ENCODE data around the gene SASH3.

SASH3 gene

DNA sequence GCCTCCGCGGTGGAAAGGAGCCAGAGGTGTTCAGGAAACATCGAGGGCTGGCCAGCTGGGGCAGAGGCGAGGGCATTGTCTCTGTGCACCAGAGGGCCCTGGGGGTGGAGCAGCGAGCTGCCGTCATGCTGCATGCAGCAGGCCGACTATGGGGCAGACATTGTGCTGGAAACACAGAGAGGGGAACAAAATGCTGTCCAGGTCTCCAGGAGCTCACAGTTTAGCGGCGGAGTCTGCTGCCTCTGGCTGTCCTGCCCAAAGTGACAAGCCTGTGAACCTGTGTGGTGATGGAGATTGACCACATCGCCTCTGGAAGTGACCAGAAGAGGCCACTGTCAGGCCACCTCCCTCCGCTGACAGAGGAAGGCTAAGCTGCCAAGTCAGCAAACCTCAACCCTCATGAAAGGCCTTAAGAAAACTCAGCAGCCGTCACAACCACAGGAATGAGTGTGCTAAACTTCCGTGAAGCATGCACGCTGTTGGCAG is 20.1 kb upstream of the SASH3 start:
- H3K4me3 ChIP-seq (ENCODE audit: low read depth, low read length): no peak overlapping the region

DNA sequence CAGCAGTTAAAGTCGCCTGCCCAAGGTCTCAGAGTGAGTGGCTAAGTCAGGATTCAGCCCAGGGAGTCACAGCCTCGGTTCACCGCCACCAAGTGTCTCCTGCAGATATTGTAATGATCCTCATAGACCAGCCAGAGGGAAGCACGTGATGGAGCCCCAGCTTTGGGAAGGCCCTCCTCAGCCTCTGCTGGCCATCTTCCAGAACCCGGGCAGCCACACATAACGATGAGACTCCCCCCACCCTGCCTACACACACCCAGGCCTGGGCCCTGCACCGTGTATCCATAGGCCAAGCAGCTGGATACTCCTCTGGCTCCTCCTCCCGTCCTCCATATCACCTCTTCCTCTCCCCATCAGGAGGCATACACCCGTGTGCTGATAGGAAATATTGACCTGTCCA is 19.6 kb upstream of the SASH3 start:
- H3K4me3 ChIP-seq (ENCODE audit: low read depth, low read length): no peak overlapping the region

DNA sequence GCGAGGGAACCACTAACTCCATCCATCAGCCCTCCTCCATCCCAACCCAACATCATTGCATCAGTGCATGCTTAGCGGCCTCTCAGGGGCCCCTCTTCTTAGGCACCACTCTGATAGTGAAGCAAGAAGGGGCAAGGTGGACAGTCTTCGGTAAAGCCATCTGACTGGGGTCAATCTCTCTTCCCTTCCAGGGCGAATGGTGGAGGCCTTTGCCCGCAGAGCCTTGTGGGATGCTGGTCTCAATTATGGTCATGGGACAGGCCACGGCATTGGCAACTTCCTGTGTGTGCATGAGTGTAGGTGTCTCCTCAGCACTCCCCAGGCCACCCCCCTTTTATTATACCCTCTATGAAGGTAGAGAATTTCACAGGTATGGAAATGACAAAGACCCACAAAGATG is 18.8 kb upstream of the SASH3 start:
- H3K4me3 ChIP-seq (ENCODE audit: low read depth, low read length): no peak overlapping the region

DNA sequence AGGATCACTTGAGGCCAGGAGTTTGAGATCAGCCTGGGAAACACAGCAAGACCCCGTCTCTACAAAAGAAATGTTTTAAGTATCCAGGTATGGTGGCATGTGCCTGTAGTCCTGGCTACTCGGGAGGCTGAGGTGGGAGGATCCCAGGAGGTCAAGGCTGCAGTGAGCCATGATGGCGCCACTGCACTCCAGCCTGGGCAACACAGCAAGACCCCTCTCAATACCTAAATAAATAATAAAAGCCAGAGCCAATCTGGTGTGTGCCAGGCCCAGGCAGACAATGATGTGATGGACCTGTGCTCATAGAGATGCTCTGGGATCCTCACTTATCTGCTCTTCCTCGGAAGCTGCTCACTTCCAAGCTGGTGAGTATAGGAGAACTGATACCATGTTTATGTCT is 18.2 kb upstream of the SASH3 start:
- H3K4me3 ChIP-seq (ENCODE audit: low read depth, low read length): no peak overlapping the region

DNA sequence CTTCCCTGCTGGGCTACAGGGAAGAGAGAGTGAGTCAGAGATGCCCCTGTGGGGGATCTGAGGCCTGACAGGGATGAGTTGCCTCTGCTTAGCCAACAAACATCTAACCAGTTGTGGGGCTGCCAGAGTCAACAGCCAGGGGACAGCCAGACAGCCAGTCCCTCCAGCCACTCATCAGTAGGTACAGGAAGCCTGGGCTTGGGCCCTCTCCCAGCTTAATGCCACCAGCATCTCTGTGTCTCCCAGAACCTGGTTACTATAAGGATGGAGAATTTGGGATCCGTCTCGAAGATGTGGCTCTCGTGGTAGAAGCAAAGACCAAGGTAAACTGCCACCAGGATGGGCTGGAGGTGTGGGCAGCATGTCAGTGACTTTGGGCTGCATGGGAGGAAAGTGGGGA is 17.3 kb upstream of the SASH3 start:
- no peak overlapping the region for H3K4me3 ChIP-seq (ENCODE audit: low read depth, low read length)

DNA sequence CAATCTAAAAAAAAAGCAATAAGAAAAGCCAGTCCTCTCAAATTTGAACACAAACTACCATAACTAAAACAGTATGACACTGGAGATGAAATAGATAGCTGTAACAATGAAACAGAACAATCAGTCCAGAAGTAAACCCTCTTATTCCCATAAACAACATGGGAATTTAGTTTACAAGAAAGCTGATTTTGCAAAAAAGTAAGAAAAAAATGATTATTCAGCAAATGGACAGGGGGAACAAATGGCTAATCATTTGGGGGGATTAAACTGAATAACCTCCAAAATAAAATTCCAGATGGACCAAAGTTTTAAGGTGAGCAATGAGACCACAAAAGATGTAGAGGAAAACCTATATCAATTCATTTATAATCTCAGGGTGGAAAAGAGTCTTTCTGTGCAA is 16.1 kb upstream of the SASH3 start:
- H3K4me3 ChIP-seq (ENCODE audit: low read depth, low read length): no peak overlapping the region

DNA sequence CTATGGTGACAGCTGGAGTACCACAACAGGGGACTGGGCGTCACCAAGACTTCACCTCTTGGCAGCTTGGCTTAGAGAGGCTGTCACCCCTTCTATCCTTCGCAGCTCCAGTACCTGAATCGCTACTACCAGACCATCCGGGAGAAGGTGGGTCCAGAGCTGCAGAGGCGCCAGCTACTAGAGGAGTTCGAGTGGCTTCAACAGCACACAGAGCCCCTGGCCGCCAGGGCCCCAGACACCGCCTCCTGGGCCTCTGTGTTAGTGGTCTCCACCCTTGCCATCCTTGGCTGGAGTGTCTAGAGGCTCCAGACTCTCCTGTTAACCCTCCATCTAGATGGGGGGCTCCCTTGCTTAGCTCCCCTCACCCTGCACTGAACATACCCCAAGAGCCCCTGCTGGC is 11.6 kb upstream of the SASH3 start:
- H3K4me3 ChIP-seq (ENCODE audit: low read depth, low read length): no peak overlapping the region

DNA sequence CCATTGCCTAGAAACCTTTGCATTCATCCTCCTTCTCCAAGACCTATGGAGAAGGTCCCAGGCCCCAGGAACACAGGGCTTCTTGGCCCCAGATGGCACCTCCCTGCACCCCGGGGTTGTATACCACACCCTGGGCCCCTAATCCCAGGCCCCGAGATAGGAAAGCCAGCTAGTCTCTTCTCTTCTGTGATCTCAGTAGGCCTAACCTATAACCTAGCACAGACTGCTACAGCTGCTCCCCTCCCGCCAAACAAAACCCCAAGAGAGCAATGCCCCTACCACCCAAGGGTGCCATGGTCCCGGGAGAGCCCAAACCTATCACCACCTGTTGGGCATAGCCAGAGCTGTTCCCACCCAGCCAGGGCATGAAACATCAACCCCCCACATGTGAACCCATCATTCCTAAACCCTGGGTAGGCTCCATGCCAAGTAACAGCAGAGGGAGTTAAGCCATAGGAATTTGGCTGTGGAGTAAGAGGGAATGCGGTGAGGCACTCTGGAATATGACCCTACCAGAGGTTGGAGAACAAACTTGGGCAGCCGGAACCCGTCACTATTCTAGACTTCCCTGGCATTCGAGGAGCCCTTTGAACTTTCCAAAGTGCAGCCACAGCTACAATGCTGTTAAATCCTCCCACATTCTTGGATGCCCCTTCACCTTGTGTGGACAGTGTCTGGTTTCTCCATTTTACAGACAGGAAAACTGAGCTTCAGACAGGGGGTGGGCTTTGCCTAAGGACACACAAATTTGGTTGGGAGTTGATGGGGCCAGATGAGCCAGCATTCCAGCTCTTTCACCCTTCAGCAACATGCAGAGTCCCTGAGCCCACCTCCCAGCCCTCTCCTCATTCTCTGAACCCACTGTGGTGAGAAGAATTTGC is 10.9 kb upstream of the SASH3 start:
- H3K4me3 ChIP-seq (ENCODE audit: low read depth, low read length): no peak overlapping the region

DNA sequence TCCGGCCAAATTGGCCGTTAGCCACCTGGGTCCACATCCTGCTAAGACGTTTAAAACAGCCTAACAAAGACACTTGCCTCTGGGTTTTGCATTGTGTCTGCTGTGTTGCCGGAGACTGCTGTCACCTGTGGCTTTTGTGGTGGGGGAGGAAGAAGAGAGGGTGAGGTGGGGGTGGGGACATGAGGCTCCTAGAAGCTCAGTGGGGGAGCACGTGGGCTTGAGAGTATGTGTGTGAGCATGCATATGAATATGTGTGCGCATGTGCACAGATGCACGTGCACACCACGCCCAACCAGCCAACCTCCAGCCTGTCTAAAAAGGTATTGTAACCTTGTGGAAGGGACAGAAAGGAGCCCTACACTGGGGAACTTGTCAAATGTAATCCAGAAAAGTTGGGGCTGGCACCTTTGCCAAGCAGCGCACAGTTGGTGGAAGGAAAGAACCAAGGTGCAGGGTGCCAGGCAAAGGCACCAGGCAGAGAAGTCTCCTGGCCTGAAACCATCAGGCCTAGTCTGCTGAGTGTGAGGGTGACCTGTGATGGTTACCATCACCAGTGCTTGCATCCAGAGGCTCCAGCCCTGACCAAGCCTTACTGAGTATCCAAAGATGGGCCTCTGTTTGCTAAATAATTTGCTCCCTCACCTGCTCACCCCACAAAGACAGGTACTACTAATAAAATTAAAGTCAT is 10.1 kb upstream of the SASH3 start:
- no peak overlapping the region for H3K4me3 ChIP-seq (ENCODE audit: low read depth, low read length)

DNA sequence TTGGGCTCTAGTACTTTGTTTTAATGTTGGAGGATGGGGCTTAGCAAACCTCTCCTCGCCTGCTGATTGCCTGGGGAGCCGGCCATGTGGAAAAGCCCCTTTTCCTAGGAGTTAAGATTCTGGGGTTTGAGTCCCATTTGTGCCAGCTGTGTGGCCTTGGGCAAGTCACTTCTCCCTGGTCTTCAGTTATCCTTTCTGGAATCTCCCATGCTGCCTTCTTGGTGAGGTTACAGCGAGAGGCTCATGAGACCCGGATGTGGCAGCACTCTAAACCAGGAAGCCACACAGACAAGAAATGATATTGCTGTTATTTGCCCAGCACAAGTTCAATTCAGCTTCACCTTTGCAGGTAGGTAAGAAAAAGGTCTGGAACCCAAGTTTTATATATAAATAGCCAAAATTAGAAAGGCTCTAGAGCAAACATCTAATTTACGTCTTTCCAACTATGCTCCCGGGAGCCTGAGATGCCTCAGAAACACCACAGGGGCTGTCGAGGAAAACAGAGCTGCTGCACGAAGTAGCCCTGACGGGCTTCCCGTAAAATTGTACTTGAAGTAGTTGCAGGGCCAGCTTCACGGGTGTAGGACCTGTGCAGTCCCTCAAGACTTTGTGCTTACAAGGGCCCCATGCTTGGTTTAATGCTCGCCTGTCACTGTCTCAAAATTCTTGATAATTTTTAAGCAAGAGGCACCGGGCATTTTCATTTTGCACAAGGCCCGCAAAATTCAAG is 8.3 kb upstream of the SASH3 start:
- no peak overlapping the region for H3K4me3 ChIP-seq (ENCODE audit: low read depth, low read length)

DNA sequence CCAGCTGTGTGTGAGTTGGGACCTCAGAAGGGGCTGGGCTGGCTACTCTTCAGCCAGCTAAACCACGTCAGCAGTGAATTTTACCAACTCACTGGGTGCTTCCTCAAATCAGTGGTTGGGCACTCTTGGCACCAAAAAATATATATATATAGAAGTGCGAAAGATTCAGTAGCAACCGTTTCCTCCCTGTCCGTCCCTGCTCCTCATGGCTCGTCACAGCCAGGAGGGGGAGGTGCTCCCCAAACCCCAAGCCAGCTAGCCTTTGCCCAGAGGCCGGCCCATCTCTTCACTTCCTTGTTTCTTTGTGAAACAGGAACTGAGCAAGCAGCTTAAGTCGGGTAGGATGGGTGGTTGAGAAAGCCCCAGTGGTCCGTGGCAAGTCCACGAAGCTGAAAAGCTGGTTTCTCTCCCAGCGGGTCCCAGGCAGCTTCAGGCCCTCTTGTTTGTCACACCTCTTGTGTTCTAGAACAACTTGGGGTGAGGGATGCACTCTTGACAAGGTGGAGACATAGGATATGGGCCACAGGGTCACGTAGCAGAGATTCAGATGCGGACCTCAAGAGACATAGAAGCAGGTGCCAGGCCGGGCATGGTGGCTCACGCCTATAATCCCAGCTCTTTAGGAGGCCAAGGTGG is 6.8 kb upstream of the SASH3 start:
- no peak overlapping the region for H3K4me3 ChIP-seq (ENCODE audit: low read depth, low read length)

DNA sequence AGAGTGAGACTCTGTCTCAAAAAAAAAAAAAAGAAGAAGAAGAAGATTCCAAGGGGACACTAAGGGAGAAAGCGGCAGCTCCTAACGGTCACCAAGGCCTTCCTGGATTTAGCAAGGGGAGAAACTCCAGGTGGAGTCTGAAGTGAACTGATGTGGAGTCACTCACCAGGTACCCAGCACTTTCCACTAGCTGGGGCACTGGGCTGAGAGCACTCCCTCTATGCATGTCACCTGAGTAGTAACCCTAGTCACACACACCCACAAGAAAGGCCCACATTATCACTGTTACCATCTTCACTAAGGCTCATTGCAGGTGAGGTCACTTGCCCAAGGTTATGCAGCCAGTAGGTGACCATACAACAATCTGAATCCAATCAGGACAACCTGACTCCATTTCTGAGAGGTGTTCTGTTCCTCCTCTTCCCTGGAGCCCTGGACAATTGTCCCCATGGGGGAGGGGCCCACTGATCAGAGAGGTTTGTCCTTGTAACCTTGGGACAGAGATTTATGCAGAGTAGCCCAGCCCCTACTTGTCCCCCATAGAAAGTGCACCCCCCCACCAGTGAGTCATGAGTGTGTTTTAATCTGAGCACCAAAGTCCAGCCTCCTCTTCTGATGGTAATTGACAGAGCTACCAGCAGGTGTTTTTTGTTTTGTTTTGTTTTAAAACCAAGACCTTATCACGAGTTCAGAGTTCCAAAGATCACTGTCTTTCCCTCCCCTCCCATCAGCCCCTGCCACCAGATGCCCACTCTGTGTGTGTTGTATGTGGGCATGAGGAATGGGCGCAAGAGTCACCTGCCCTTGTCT is 5.9 kb upstream of the SASH3 start:
- H3K4me3 ChIP-seq (ENCODE audit: low read depth, low read length): no peak overlapping the region

DNA sequence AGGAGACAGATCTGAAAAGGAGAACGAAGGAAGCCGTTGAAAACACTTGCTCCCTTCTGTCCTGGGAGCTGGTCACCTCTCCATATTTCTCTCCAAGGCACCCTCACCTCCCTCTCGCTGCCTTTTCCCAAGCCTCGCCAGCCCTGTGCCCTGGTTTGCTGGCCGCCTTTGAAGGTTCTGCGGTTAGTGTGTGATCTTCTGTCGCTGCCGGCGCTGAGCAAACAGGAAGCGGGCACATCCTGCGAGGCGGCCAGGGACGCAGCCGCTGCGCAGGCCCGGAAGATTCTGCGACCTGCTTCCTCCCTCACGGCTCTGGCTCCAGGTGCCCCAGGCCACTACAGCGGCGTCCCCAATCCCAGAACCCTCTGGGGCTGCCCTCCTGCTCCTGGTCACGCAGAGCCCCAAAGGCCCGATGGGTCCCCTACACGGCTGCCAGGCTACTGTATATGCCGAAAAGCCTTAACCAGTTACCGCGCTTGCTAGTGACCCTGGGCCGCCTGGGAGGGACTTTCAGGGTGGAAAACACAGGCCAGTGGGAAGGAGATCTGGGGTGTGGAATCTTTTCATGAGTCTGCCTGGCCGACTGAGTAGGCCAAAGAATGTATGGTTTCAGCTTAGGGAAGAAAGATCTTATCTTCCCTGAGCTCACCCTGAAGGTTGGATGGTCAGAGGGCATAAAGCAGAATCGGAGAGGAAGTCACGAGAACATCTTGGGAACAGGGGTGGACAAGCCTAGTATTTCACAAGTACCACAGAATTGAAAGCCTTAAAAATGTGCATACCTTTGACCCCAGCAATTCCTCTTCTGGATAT is 2.3 kb upstream of the SASH3 start:
- no peak overlapping the region for H3K4me3 ChIP-seq (ENCODE audit: low read depth, low read length)

DNA sequence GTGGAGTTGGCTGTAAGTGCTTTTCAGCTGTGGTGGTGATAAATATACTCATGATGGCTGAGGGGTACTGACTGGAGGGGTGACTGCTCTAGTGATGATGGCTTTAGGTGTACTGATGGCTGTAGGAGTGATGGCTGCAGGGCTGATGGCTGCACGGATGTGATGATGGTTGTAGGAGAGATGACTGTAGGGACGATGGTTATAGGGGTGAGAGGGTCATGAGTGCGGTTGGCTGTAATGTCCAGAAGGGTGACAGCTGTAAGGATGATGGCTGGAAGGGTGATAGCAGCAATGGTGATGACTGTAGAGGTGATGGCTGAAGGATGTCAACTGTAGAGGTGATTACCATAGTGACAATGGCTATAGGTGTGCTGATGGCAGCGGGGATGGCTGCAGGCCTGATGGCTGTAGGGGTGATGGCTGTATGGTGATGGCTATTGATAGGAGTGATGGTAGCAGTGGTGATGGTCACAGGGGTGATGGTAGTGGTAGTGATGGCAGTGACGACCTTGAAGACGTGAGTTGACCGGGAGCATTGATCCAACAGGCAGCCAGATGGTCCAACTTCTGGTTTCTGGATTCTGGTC is 570 bp upstream of the SASH3 start:
- no peak overlapping the region for H3K4me3 ChIP-seq (ENCODE audit: low read depth, low read length)

DNA sequence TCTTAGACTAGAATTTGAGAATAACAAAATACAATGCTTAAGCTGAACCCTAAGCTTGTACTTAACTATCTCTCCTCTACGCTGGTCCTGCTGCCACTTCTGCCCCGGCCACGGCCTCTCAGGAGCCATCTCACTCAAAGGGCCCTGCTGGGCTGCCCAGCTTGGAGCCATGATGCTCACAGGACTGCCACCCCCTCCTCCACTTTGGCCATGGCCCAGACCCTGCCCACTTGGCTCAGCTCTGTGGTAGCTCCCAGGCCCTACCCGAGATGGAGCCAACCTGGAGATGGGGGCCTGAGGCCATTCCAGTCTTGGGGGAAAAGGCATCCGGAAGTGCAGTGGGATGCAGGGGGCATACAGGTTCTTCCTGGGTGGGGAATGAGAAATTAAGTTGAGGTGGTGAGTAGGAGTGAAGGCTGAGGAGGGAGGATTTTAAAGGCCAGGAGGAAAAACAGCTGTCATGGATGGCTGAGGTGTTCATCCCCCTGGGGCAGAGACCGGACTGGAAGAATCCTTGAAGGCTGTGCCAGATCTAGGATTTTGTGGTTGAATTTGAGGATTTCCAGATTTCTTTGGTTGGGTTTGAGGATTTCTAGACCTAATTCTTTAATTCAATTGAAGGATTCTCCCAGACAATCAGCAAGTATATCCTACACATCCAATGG is 824 bp downstream of the SASH3 start:
- H3K4me3 ChIP-seq (ENCODE audit: low read depth, low read length): no peak overlapping the region

DNA sequence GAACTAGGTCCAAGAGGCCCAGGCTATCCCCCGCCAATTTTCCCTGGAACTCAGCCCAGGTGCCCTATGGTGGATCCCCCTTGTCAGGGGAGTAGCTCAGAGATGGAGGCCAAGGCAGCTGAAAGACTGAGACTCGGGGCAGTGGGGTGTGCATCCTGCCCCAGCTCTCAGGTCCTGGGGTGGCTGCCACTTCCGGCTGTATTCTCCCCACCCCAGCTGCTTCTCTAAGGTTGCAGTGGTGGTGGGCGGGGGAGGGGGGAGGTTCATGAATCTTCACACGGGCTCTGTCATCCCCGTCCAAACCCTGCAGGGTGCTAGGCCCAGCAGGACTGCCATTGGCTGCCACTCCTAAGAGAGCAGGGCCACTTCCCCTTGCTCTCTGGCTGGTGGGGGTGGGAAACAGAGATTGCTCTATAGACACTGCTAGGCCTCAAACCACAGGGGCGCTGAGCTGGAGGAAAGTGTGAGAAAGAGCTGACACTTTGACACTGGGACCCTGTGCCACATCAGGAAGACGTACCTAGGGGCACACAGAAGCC is 1.5 kb downstream of the SASH3 start:
- no peak overlapping the region for H3K4me3 ChIP-seq (ENCODE audit: low read depth, low read length)

DNA sequence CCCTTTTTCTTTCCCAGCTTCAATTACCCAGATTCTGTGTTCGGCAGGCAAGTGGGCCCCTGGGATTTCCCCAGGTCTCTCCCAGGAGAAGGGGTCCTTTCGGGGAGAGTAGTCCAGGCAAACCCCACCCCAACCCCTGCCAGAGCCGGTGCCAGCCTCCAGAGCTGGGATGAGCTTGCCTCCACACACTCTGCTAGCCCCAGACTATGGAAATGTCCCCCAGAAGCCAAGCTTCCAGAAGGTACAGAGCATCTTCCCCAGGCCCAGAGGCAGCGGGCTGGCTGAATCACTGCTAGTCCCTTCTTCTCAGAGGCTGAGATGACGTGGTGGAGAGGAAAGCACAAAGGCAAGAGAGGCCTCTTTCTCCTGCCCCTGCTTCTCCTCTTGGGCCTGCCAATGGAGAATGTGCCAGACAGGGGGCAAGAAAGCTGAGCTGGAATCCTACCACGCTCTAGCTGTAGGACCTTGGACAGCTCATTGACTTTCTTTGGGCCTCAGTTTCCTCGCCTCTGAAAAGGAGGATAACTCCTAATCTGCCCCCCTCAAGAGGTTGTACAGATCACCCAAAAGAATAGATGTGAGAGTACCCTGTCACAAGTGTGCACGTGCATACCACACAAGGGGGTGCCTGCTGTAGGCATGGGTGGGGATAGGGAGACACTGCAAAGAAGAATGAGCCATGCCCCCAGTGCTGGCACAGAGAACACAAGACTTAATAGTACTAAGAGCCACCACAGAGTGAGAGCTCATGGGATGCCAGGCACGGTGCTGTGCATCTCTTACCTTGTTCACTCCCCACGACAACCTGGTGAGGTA is 2.1 kb downstream of the SASH3 start:
- no peak overlapping the region for H3K4me3 ChIP-seq (ENCODE audit: low read depth, low read length)

DNA sequence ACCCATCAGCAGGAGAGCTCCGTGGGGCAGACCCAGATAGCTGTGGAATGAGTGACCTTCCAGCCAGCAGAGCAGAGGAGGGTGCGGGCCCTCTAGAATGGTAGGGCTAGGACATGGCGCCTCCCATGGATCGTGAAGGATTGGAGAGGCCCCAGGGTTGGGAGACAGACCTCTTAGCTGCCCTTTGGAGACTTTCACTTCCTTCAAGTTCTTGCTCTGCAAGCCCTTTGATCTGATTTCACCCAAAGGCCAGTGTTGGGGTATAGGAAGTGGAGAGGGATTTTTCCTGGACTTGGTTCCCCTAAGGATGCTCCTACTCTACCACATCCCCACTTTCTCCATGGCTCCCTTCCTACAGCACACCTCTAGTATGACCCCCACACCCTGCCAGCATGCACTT is 3.0 kb downstream of the SASH3 start:
- H3K4me3 ChIP-seq (ENCODE audit: low read depth, low read length): no peak overlapping the region
